GM21576 (cell line): ENCODE results near the gene CHST6.
"Not testable (repeated sequence)": the region's sequence is repeated elsewhere in the genome, so short reads cannot be mapped to it uniquely, and the experiment has no call there.

Source experiments
- ATAC-seq: cut with Tn5 transposase; IDR thresholded peaks from one replicate; pipeline ENCODE4 v1.9.1; 2021; ENCODE audit warnings: mild to moderate bottlenecking, moderate library complexity; ENCODE audit not compliant: unreplicated experiment

CHST6 gene

GRCh38 chr16:75477680-75478473, 17.4 kb downstream of the CHST6 start:
- ATAC-seq: no peak

DNA sequence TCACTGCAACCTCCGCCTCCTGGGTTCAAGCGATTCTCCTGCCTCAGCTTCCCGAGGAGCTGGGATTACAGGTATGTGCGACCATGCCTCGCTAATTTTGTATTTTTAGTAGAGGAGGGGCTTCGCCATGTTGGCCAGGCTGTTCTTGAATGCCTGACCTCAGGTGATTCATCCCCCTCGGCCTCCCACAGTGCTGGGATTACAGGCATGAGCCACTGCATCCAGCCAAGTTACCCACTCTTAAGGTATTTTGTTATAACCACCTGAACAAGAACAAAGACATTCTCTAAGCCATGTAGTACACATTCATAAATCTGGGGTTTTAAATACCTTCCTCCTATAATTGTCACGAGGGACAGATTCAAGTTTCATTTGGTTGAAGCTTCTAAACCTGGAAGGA, 18.4 kb downstream of the CHST6 start:
- ATAC-seq: no peak

DNA sequence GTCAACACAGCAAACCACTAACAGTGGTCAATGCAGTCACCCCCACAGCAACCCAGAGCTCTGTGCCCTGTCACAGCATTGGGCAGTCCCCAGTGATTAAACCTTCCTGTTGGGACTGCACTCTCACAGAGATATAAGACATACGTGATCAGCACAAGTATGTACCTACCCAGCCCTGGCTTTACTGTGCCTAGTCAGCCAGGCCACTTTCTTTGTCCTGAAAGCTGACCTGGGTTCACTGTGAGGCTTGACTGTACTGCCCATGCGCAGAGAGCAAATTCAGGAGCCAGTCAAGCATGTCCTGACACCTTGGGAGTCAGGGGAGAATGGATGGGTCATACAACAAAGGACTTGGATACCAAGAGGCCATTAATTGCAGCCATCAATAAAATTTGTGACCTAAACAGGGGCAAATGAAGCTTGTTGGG, 19.8 kb downstream of the CHST6 start:
- no peak for ATAC-seq

DNA sequence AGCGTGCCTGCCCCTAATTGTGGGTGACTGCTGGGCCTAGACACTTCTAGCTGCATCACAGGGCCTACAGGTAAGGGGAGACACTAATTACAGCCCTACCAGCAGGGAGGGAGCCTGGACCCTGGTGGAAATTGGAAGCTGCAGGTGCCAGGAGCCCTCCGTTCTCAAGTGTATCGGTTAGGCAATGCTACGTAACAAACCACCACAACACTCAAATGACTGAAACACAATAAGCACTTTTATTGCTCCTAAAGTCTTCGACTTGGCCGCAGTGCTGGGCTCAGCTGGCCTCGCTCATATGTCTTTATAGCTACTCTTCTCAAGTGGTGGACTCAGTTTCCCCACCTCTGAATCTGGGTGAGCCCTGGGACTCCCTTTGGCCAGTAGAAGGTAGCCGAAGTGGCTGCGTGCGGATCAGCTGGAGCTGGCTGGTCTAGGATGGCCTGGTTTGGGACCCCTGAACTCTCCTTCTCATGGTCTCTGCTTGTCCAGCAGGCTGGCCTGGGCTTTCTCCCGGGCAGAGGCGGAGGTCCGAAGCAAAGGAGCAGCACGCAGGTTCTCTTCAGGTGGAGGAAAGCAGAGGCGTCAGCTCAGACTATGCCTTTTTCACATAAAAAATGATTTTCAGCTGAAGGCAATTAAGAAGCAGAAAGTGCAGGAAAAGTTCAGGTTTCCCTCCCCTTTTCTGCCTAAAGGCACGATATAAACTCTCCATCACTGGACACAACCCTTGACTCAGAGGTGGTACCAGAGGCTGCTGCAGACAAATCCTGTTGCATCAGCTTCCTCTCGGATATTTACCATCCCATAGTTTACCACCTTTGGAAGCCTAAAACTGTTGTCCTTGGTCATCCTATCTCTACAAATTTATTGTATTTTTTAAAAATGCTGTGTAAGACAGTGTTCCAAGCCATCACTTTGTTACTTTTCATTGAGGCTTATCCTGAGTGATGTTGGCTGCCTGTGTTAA, 22.0 kb downstream of the CHST6 start:
- no peak for ATAC-seq

- ATAC-seq: no peak
These were observed 23.3 kb downstream of the CHST6 start for GRCh38 chr16:75471723-75472633.

DNA sequence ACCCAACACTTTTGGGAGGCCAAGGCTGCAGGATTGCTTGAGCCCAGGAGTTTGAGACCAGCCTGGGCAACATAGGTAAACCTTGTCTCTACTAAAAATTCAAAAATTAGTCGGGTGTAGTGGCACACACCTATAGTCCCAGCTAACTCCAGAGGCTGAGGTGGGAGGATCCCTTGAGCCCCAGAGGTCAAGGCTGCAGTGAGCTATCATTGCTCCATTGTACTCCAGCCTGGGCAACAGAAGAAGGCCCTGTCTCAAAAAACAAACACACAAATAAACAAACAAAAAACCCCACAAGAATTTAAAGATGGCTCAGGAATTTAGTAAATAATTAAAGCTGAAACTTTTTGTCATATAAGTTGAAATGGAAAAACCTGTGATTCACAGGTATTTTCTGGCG, 28.5 kb downstream of the CHST6 start:
- ATAC-seq: no peak

DNA sequence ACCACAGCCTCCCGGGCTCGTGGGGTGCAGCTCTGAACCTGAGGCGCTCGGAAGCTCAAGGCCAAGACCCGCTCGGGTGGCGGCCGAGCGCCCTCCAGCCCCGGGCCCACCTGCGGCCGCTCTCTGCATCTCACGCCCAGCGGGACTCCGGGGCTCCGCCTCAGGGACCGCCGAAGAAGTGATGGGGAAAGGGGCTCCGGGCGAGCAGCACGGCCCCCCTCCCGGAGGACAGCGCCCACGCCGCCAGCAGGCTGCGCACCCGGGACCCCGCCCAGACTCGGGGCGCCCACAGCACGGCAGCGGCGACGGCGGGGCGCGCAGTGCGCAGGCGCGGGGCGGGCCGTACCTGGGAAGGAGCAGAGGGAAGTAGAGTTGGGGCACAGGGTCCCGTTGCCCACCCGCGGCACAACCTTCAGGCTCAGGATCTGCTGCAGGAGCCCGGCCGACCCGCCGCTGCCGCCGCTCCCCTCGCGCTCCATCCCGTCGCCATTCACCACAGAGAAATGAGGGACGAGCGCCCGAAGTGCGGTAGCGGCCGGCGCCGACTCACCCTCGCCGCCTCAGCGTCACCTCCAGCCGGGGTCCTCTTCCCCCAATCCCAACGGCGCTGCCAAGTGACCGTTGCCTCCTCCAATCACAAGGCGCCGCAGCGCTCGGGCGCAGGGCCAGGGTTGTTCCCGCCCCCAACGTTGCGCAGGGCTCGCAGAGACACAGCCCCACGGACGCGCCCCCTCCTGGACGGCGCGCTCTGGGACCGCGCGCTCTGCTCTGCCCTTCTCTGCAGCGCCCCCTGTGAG, 30.9 kb downstream of the CHST6 start, which contains the start of gene TMEM170A:
TMEM170A (minus strand) TSS at position 568 of the 797 bp plus-strand sequence; CDS start at position 479, 89 bp downstream.
- ATAC-seq: peak; percentile 94

- peak; percentile 15 for ATAC-seq
These were observed 31.7 kb downstream of the CHST6 start for GRCh38 chr16:75463389-75464121.

DNA sequence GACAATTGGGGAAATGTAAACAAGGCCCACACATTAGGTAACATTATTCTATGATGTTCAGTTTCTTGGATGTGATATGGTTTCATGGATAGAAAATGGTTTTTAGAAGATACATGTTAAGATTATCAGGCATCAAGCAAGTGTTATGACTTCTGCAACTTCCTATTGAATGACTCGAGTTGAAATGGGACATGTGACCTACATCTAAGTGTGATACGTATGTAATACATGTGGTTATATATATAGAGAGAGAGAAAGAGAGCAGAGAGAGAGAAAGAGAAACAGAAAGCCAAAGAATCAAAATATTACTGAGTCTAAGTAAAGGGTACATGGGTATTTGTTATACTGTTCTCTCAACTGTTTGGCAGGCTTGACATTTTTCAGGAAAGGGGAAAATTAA, 32.4 kb downstream of the CHST6 start:
- no peak for ATAC-seq

DNA sequence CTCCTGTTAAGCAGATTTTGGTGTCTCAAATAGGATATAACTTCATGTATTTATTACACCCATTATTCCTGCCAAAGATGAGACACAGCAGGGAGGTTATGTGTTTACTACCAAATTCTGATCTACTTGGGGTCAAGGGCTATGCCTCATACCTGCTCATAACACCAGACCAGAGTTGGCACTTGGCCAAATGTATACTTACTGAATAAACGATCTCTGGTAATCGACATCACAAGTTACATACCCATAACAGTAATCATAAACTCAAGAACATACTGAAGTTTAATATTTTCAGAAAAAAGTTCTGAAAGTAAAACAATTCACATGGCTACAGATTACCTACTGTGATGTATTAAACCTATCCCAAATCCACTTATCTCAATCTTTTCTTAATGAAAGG, 33.7 kb downstream of the CHST6 start:
- ATAC-seq: no peak

DNA sequence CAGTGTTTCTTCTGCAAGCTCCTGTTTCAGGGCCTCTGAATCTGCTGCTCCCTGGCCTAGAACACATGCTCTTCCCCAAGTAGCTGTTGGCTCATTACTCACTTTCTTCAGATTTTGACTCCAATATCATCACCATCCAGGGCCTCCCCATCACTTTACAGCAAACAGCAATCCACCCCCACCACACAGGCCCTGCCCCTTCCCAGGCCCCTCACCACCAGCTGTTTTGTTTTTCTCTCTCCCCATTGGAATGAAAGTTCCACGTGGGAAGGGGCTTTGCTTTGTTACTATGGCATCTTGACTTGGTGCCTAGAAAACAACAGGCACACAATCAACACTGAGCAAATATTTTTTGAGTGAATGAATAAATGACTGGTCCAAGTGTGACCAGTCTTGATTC, 34.8 kb downstream of the CHST6 start:
- no peak for ATAC-seq

DNA sequence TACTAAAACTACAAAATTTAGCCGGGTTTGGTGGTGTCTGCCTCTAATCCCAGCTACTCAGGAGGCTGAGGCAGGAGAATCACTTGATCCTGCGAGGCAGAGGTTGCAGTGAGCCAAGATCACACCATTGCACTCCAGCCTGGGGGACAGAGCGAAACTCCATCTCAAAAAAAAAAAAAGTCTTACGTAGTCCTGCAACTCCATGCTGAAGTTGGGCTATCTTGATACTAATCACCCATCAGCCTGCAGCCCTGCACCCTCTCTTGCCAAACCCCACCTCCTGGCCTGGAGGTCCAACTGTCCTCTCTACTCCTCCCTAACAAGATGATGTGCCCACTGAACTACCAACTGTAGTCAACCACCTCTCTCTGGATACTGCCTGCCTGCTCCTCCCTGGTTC, 35.5 kb downstream of the CHST6 start:
- ATAC-seq: no peak

DNA sequence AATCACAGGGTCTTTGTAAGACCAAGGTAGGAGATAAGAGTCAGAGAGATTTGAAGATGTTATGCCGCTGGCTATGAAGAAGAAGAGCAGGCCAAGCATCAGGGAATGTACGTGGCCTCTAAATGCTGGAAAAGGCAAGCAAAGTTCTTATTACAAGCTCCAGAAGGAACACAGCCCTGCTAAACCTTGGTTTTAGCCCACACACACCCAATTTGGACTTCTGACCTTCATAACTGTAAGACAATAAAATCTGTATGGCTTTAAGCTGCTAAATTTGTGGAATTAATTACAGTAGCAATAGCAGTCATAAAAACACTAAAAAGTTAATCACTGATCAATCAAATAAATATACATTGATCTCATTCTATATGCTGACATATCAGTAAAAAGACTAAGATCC, 36.8 kb downstream of the CHST6 start:
- no peak for ATAC-seq

GRCh38 chr16:75458029-75458428, 37.2 kb downstream of the CHST6 start:
- ATAC-seq: no peak

DNA sequence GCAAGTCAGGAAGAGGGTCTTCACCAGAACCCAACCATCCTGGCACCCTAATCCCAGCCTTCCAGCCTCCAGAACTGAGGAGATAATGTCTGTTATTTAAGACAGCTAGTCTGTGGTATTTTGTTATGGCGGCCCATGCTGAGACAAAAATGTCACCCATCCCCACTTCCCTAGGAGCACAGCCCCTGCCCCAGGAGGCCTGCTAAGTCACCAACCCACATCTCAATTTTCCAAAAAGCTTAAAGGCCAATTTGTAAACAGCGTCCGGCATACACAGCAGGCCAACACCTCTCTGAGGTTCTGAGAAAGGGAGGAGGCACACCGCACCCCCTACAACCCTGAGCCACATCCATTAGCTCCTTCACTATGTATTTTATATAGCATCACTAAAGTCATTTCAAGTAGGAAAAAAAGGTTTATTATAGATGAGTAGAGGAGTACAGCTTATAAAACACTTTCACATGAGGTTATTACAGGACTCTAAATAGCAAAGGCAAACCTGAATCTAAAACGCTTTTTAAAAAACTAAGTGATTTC, 37.7 kb downstream of the CHST6 start:
- ATAC-seq: no peak

DNA sequence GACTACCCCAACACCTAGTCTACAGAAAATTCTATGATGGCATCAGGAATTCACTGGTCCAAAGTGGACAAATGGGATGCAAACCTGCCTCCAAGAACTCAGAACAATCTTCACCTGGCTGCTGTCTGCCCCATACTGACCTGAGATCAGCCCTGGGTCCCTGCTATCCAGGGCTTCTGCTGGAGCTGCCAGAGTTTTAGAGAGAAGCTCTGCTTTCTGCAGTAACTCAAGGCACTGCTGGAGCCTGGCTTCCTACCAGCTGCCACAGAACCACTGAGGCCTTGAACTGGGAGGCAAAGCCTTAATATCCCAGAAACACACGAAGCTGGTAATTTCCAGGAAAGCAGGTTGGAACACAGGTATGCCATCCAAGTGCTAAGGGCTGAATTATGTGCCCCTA, 38.3 kb downstream of the CHST6 start:
- no peak for ATAC-seq

DNA sequence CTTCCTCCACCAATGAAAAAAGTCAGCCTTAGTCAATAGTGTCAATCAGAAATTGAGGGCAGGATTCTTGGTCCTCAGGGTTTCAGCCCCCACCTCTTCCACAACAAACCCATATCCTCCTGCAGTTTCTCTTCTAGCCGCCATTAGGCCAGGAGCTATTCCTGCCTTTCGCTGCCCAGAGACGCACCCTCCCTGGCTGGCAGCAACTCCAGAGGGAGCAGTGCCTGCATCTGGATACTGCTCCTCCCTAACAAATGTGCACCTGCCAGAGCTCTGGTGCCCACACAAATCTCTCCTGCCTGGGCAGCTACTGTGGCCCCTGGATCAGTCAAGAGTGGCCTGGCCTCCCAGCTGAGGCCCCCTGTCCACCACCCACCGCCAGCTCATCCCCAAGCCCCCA, 38.8 kb downstream of the CHST6 start:
- ATAC-seq: not testable (repeated sequence)

GRCh38 chr16:75455677-75456076, 39.6 kb downstream of the CHST6 start:
- no peak for ATAC-seq
